ENCODE measurements around the gene TSC22D4.
"Not testable (repeated sequence)": the region's sequence is repeated elsewhere in the genome, so short reads cannot be mapped to it uniquely, and the experiment has no call there.

Gene TSC22D4

GRCh38 chr7:100444311-100445278 lies 34.4 kb downstream of the TSC22D4 start:
- DNase-seq (ENCODE audit: low spot score) = no peak

GRCh38 chr7:100443096-100443840 lies 35.7 kb downstream of the TSC22D4 start:
- no peak for DNase-seq (ENCODE audit: low spot score)

GRCh38 chr7:100441641-100442535 lies 37.1 kb downstream of the TSC22D4 start:
- no peak for DNase-seq (ENCODE audit: low spot score)

GRCh38 chr7:100439244-100439643 lies 39.8 kb downstream of the TSC22D4 start:
- not testable (repeated sequence) for DNase-seq (ENCODE audit: low spot score)

- DNase-seq (ENCODE audit: low spot score) = not testable (repeated sequence)
Measured at GRCh38 chr7:100438731-100439130, 40.3 kb downstream of the TSC22D4 start.

- no peak for DNase-seq (ENCODE audit: low spot score)
Measured at GRCh38 chr7:100438172-100438571, 40.8 kb downstream of the TSC22D4 start.

GRCh38 chr7:100437150-100438100 lies 41.6 kb downstream of the TSC22D4 start:
- DNase-seq (ENCODE audit: low spot score) = no peak

GRCh38 chr7:100435401-100436304 lies 43.4 kb downstream of the TSC22D4 start:
- DNase-seq (ENCODE audit: low spot score) = peak; percentile 48

GRCh38 chr7:100434297-100435144 lies 44.5 kb downstream of the TSC22D4 start:
- DNase-seq (ENCODE audit: low spot score) = no peak

- DNase-seq (ENCODE audit: low spot score) = no peak
Measured at GRCh38 chr7:100433592-100434296, 45.3 kb downstream of the TSC22D4 start.

- no peak for DNase-seq (ENCODE audit: low spot score)
Measured at GRCh38 chr7:100433276-100433591, 45.8 kb downstream of the TSC22D4 start.

- DNase-seq (ENCODE audit: low spot score) = no peak
Measured at GRCh38 chr7:100432621-100433275, 46.3 kb downstream of the TSC22D4 start.

- DNase-seq (ENCODE audit: low spot score) = no peak
Measured at GRCh38 chr7:100432053-100432452, 47.0 kb downstream of the TSC22D4 start.

- DNase-seq (ENCODE audit: low spot score) = no peak
Measured at GRCh38 chr7:100431286-100431735, 47.7 kb downstream of the TSC22D4 start.

- no peak for DNase-seq (ENCODE audit: low spot score)
Measured at GRCh38 chr7:100430493-100431285, 48.3 kb downstream of the TSC22D4 start.

GRCh38 chr7:100429637-100430492 lies 49.1 kb downstream of the TSC22D4 start, which contains the start of gene MEPCE:
Gene MEPCE, plus strand, starts transcription at chr7:100429831. Its CDS starts 188 bp downstream, at chr7:100430019.
- DNase-seq (ENCODE audit: low spot score) = peak; percentile 93
